Skin epidermis (tissue), 12 donors: Measurements from ENCODE around the gene EVL.
"Not testable (repeated sequence)": the region's sequence is repeated elsewhere in the genome, so short reads cannot be mapped to it uniquely, and the experiment has no call there.

Source experiments
- H3K27ac ChIP-seq, 21 experiments: fragments of 200-600 bp; sonication (generic) in 11 of 21; one replicate each; pipeline ENCODE4 v1.5.0; 2020; ENCODE audit warnings: mild to moderate bottlenecking in 3 of 21, inconsistent platforms in 2 of 21, moderate library complexity in 2 of 21
- H3K4me3 ChIP-seq, 7 experiments: fragments of 200-600 bp; sonication (generic) in 2 of 7; one replicate each; pipeline ENCODE4 v1.5.0; 2020; ENCODE audit warnings: inconsistent platforms in 2 of 7, mild to moderate bottlenecking in 2 of 7, moderate library complexity in 1 of 7

EVL gene

GRCh38 chr14:100150932-100151587, 85.8 kb downstream of the EVL start:
- Histone ChIP-seq H3K27ac (peak overlapping the region in 1 of 21 experiments; percentile 11), H3K4me3 (no peak overlapping the region)

- H3K4me3 ChIP-seq = no peak overlapping the region
- no peak overlapping the region for H3K27ac ChIP-seq
Measured at GRCh38 chr14:100152091-100152490, 86.9 kb downstream of the EVL start.

- Histone ChIP-seq H3K4me3 (no peak overlapping the region), H3K27ac (no peak overlapping the region)
Measured at GRCh38 chr14:100153560-100153959, 88.3 kb downstream of the EVL start.

DNA sequence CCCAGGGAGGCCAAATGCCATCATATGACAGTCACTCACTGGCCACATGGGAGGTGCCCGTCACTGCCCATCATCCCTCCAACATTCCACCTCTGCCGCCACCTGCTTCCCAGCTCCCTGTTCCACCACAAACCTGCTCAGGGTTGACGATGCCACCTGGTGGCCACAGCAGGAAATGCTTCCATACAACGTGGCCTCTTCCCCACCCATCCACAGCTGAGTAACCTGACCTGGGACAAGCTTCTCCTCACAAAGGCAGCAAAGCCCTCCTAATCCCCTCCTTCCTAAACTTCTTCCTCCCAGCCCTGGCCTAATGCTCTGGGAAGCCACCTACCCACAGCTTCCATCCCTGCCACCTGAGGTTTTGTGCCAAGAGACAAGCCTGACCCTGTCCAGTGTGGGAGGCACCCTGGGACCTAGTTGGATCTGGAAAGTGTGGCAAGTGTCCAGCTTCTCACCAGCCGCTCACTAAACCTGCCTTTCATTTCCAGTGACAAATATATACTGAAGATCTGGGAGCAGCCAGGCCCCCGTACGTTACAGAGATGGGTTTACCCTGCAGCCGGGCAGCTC, 89.9 kb downstream of the EVL start:
- Histone ChIP-seq H3K4me3 (no peak overlapping the region), H3K27ac (peak overlapping the region in 7 of 21 experiments; percentile 5 to 51 (median 46))

GRCh38 chr14:100155756-100156616, 90.8 kb downstream of the EVL start:
- peak overlapping the region in 9 of 21 experiments; percentile 1 to 51 (median 45) for H3K27ac ChIP-seq
- no peak overlapping the region for H3K4me3 ChIP-seq

DNA sequence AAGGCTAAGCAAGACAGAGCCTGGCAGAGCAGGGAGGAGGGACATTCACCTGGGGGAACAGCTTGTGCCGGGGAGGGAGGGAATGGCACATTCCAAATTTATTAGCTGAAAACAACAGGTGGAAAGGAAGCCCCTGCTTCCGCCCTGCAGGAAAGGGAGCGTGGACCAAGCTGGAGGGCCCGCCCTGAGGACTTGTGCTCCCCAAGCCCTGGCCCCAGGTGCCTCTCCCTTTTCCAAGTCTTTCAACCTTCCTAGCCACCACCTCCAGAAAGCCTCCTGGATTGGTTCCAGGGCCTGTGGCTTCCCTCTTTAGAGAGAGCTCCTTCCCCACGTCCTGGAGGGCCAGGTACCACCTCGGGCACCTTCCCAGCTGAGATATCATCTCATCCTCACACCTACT, 91.6 kb downstream of the EVL start:
- Histone ChIP-seq H3K27ac (peak overlapping the region in 5 of 21 experiments; percentile 1 to 47 (median 38)), H3K4me3 (no peak overlapping the region)

DNA sequence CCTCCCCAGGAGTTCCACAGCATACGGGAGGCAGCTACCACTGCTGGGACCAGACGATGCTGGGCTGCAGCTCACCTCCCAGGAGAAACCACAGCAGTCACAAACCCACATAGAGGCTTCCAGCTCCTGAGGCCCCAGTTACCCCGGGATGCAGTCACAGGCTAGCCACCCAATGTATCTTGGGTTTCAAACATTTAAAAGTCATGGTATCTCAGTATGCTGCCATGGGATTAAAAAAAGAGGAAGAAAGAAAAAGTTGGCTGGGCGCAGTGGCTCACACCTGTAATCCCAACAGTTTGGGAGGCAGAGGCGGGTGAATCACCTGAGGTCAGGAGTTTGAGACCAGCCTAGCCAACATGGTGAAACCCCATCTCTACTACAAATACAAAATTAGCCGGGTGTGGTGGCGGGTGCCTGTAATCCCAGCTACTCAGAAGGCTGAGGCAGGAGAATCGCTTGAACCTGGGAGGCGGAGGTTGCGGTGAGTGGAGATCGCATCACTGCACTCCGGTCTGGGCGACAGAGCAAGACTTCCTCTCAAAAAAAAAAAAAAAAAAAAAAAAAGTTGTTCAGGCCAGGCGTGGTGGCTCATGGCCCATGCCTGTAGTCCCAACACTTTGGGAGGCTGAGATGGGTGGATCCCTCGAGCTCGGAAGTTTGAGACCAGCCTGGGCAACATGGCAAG, 92.5 kb downstream of the EVL start:
- not testable (repeated sequence) for H3K4me3 ChIP-seq

DNA sequence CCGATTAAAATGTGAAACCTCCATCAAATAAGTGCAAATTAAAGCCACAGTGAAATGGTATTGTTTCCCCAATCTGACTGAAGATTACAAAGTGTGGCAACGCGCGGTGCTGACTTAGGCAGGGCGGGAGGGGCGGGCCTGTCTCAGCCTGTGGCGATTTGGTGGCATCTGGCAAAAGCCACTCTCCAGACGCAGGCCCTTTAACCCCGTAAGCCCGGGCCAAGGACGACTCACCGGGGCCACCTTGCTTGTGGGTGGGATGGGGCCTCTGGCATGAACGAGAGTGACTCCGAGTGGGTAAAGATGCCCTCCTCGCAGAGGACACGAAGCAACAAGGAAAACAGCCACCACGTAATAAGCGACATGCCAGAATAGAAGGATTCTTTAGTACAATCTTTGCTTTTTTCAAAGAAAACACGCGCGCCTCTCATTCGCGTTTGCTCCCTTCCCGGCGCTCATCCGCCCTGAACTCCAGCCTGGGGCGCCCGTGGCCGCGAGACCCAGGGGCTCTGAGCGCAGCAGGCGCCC, 93.4 kb downstream of the EVL start:
- H3K27ac ChIP-seq = peak overlapping the region in 14 of 21 experiments; percentile 20 to 84 (median 68)
- peak overlapping the region; percentile 14 to 50 (median 36) for H3K4me3 ChIP-seq

More for the DNA sequence above, 92.5 kb downstream of the EVL start:
- H3K27ac ChIP-seq = not testable (repeated sequence)

GRCh38 chr14:100159094-100159864, 94.1 kb downstream of the EVL start, which contains the start of gene DEGS2:
Gene DEGS2 (minus strand): TSS chr14:100159645. CDS start chr14:100159587, 58 bp downstream.
- peak within 1 kb of the TSS in 17 of 21 experiments; percentile 20 to 84 (median 64) for H3K27ac ChIP-seq
- peak within 1 kb of the TSS; percentile 14 to 50 (median 36) for H3K4me3 ChIP-seq

GRCh38 chr14:100159865-100160533, 94.8 kb downstream of the EVL start:
- Histone ChIP-seq H3K4me3 (peak overlapping the region; percentile 14 to 50 (median 36)), H3K27ac (peak overlapping the region in 13 of 21 experiments; percentile 22 to 84 (median 59))

DNA sequence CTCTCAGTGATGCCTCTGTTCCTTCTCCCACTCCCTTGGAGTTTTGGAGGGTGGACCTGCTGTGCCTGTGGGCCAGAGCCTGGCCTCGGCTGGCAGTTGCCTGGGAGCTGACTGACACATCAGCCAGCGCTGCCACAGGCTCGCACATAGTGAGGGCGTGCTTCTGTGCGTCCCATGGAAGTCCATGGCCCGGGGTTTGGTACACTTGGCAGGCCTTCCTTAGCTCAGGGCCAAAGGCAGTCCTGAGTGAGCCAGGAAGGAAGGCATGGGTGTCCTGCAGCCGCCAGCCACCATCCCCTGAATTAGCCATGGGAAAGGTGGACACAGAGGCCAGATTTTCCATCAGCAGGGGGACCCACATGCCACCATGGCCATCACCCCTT, 95.3 kb downstream of the EVL start:
- H3K27ac ChIP-seq = peak overlapping the region in 1 of 21 experiments; percentile 80

DNA sequence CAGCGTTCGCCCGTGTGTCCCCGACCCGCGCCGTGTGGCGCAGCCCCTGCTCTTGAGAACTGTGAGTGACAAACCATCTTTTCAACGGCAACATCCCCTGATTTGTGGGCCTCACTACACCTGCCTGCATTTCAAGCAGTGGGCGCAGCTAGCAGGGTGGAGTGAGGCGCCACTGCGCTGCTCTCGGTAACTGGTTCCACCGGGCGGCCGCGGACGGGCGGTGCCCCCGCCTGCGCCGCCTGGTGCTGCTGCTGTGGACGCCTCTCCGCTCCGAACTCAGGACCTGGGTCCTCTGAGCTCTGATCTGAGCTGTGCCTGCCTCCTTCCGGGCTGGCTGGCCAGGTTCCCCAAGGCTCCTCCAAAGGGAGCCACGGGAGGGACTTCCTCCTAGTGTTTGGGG, 100.2 kb downstream of the EVL start:
- no peak overlapping the region for H3K4me3 ChIP-seq
- H3K27ac ChIP-seq = peak overlapping the region in 6 of 21 experiments; percentile 11 to 57 (median 46)

More for the DNA sequence above, 95.3 kb downstream of the EVL start:
- H3K4me3 ChIP-seq = no peak overlapping the region

DNA sequence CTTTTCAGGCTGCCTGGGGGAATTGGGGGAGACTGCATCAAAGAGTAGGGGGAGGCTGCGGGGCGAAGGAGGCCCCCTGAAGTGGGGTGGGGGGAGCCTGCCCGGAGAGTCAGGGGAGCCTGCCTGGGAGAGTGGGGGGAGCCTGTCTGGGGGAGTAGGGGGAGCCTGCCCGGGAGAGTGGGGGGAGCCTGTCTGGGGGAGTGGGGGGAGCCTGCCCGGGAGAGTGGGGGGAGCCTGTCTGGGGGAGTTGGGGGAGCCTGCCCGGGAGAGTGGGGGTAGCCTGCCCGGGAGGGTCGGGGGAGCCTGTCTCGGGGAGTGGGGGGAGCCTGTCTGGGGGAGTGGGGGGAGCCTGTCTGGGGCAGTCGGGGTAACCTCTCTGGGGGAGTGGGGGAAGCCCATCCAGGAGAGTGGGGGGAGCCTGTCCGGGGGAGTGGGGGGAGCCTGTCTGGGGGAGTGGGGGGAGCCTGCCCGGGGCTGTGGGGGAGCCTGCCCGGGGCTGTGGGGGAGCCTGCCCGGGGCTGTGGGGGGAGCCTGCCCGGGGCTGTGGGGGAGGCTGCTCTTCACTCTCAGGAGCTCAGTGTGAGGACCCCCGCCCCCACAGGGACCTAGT, 100.7 kb downstream of the EVL start:
- peak overlapping the region in 5 of 7 experiments; percentile 15 to 29 (median 26) for H3K4me3 ChIP-seq

DNA sequence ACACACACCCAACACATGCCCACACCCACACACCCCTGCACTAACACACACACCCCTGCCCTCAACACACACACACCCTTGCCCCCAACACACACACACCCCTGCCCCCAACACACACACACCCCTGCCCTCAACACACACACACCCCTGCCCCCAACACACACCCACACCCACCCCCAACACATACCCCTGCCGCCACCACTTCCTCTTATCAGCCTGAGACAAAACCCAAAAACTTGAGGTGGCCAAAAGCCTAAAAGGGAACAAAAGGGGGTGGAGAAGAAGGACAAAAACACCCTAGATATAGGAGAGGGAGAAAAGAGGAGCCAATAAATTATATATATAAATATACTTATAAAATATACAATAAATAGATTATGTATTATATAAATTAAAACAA, 103.3 kb downstream of the EVL start:
- no peak overlapping the region for H3K4me3 ChIP-seq
- no peak overlapping the region for H3K27ac ChIP-seq

More for the DNA sequence above, 100.7 kb downstream of the EVL start:
- peak overlapping the region in 6 of 21 experiments; percentile 8 to 57 (median 46) for H3K27ac ChIP-seq

- no peak overlapping the region for H3K27ac ChIP-seq
Measured at GRCh38 chr14:100170880-100171279, 105.7 kb downstream of the EVL start.

GRCh38 chr14:100172811-100173210, 107.6 kb downstream of the EVL start:
- Histone ChIP-seq H3K4me3 (no peak overlapping the region), H3K27ac (no peak overlapping the region)

More at GRCh38 chr14:100170880-100171279, 105.7 kb downstream of the EVL start:
- no peak overlapping the region for H3K4me3 ChIP-seq

DNA sequence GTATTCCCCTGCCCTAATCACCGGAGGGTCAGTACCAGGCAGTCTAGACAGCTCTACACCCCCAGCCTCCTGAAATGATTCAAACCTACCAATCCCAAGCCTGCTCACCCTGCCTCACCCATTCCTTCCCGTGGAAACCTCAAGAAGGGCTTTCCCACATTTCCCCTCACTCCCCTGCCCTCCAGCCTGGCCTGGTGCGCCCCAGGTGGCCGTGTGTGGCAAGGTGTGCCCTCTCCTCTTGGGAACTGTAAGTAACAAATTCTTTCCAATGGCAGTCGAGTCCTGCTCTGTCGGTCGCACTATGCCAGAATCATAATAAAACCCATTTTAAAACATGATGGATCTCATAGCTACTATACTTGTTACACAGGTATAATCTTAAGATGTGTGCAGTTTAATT, 108.1 kb downstream of the EVL start:
- Histone ChIP-seq H3K4me3 (no peak overlapping the region), H3K27ac (no peak overlapping the region)
